Activated T-cell treated with anti-CD3 and anti-CD28 coated beads, Interleukin-2, amount 50 U/mL, for 4 hours (primary cell): ENCODE results near the gene PLA2G4E. TPM values are rescaled to one million over a fixed set of nuclear protein-coding genes. Genes with fewer than 3 reads are reported as not detected.

Experiments
- ATAC-seq, 2 donors: fragments of 200-7000 bp; cut with Tn5 transposase; one replicate each; pipeline ENCODE4 v1.10.0; 2021
- DNase-seq: peaks from one replicate; pipeline ENCODE4 v3.0.0-alpha.2; 2020
- H3K27me3 Mint-ChIP-seq: one replicate; pipeline ENCODE4 v1.8.0; 2021; ENCODE audit warnings: low read depth, mixed read lengths
- H3K36me3 Mint-ChIP-seq: one replicate; pipeline ENCODE4 v1.8.0; 2022; ENCODE audit warnings: mixed read lengths; ENCODE audit not compliant: insufficient read depth
- H3K4me1 Mint-ChIP-seq: one replicate; pipeline ENCODE4 v1.8.0; 2021; ENCODE audit warnings: low read depth, mixed read lengths
- H3K4me3 Mint-ChIP-seq: one replicate; pipeline ENCODE4 v1.8.0; 2021; ENCODE audit warnings: mild to moderate bottlenecking, moderate library complexity, mixed read lengths
- H3K9me3 Mint-ChIP-seq: one replicate; pipeline ENCODE4 v1.8.0; 2021; ENCODE audit warnings: mixed read lengths
- total RNA-seq, 3 donors: library from RNA; stranded (reverse); gene quantifications; one replicate each; pipeline ENCODE4 v1.2.1, GENCODE V29; 2021

Gene PLA2G4E
- total RNA-seq, 3 donors from 2014 or later, result not detected

- no peak for DNase-seq
- peak; percentile 33 to 39 for ATAC-seq
- peaks cover 52% of the 10 kb centered on the region for H3K4me1 Mint-ChIP-seq
Observed at GRCh38 chr15:41971895-41972252, 49.0 kb downstream of the PLA2G4E start.

DNA sequence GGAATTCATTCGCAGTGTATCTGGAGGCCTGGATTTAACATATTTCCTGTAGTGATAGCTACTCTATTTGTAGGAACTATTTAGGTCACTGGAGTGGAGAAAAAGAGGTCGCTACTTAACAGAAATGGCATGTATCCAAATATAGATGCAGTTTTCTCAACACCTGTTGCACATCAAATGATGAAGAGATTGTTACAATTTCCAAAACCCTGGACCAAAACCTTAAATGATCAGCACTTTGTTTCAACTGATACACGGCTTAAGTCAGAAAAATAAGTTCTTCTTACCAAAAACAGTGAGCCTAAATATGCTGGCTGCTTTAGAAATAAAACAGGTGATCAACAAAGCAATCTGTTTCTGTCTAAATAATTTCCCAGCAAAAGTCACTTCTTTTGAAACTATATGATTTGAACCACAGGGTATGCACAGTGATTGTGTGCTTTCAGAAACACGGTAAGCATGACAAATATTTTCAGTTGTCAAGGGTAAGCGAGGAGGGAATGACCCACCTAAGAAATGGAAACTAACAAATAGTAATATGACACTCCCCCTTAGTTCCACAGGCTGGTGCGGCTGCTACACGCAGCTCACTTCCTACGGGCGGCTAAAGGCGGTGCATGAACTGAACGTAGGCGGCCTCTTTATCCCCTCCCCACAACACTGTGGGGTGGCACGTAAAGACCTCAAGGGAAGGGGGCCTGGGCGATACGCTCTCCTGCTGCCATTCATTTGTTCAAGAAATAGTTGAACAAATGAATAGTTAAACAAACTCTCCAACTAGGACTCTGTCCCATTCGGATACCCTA is 49.5 kb downstream of the PLA2G4E start:
- ATAC-seq, result peak; percentile 74 to 77

More at GRCh38 chr15:41971895-41972252, 49.0 kb downstream of the PLA2G4E start:
- H3K27me3 Mint-ChIP-seq, result peaks cover 14% of the 10 kb centered on the region
- peak overlapping the region; percentile 92 for H3K4me3 Mint-ChIP-seq
- no peaks in the 10 kb centered on the region for H3K9me3 Mint-ChIP-seq
- H3K36me3 Mint-ChIP-seq, result peaks cover 1% of the 10 kb centered on the region

DNA sequence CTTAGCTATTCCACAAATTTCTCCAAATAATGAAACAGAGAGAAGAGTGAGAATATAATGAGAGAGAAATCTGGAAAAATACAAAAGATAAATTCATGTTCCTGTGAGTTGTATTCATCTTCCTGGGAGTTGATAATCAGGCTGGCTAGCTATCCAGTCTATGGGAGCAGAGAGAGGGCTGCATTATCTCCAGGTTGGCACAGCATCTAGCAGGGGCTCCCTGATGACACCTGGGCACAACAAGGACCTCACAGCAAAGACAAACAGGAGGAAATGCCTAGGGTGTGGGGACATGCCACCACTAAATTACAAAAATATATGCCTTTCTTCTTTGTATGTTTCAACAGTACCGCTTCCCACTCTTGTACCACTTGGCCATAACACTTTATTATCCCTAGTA is 50.4 kb downstream of the PLA2G4E start:
- peak overlapping the region; percentile 92 for H3K4me3 Mint-ChIP-seq
- ATAC-seq, result no peak
- peaks cover 8% of the 10 kb centered on the region for H3K27me3 Mint-ChIP-seq
- H3K4me1 Mint-ChIP-seq, result peaks cover 63% of the 10 kb centered on the region
- H3K36me3 Mint-ChIP-seq, result peaks cover 7% of the 10 kb centered on the region
- H3K9me3 Mint-ChIP-seq, result no peaks in the 10 kb centered on the region
- no peak for DNase-seq

More for the DNA sequence above, 49.5 kb downstream of the PLA2G4E start:
- Mint-ChIP-seq H3K27me3 (peaks cover 10% of the 10 kb centered on the region), H3K4me1 (peaks cover 58% of the 10 kb centered on the region), H3K9me3 (no peaks in the 10 kb centered on the region), H3K36me3 (peaks cover 3% of the 10 kb centered on the region), H3K4me3 (peak overlapping the region; percentile 92)
- peak; percentile 65 for DNase-seq

DNA sequence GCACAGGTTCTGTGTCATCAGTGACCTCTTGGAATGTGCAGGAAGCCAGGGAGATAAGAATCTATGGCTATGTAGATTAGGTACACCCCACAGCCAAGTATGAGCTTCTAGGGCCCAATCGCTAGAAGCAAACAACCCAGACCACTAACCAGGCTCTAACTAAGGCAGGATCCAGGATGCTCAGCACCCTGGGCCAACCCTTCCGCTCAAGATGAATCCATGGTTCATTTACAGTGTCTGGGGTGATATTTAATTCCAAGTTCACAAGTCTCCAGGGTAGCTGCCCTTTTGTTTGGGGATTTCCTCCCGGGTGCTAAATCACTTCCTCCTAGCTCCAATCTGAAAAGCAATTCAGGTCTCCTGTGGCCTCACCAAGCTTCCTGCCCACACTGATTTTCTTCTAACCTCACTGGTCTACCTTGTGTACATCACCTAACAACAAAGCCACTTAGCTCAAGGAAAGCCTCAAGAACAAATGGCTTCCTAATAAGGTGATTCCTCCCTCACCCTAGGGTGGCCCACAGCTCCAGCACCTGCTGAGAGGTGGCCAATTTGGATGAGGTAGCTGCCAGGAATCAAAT is 50.9 kb downstream of the PLA2G4E start:
- Mint-ChIP-seq H3K27me3 (peaks cover 8% of the 10 kb centered on the region), H3K4me1 (peaks cover 63% of the 10 kb centered on the region), H3K36me3 (peaks cover 7% of the 10 kb centered on the region), H3K9me3 (no peaks in the 10 kb centered on the region), H3K4me3 (peak overlapping the region; percentile 92)
- ATAC-seq (no peak), DNase-seq (no peak)

DNA sequence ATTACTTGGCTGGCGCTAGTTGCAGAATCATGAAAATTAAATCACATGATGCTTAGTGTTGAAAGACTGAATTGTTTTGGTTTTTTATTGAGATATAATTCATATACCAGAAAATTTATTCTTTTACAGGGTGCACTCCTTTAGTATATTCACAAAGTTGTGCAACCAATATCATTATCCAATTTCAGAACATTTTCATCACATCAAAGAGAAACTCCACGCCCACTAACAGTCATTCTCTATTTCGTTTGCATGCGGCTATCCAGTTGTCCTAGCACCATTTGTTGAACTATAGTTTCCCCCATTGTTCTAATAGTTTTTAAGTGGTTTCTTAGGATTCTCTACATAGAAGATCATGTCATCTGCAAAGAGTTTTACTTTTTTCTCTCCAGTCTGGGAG is 52.1 kb downstream of the PLA2G4E start:
- DNase-seq (no peak), ATAC-seq (no peak)
- H3K9me3 Mint-ChIP-seq, result no peaks in the 10 kb centered on the region
- H3K27me3 Mint-ChIP-seq, result no peaks in the 10 kb centered on the region
- H3K4me3 Mint-ChIP-seq, result no peak overlapping the region
- H3K4me1 Mint-ChIP-seq, result peaks cover 60% of the 10 kb centered on the region
- peaks cover 7% of the 10 kb centered on the region for H3K36me3 Mint-ChIP-seq

DNA sequence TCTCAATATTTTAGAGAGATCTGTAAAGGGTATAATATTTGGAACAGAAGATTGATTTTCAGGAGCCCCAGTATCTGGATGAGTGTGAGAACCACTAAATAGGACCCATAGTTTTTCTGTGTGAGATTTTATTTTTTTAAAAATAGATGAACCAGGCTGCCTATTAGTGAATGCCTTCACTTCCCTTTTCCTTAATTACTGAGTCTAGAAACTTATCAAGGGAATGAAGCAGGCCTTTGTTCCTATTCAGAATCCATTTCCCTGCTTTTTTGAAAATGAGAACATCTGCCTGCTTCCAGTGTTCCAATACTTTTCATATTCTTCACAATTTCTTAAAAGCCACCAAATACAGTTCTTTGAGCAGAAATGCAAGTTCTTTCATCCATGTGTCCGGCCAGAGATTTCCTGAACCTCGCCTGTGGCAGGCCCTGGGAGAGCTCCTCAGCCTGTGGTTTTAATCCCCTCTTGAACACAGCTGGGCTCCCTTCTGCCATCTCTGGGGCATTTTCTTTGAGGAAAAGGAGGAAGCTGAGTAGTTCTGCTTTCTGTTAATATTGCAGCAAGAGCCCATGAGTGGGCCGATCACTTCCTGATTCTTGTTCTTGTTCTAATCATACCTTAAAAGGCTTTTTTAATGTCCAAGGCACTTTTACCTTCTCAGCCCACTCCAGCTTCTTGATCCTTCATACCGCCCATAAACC is 53.2 kb downstream of the PLA2G4E start:
- peak overlapping the region; percentile 31 for H3K4me3 Mint-ChIP-seq
- no peaks in the 10 kb centered on the region for H3K9me3 Mint-ChIP-seq
- H3K27me3 Mint-ChIP-seq, result no peaks in the 10 kb centered on the region
- DNase-seq, result no peak
- H3K4me1 Mint-ChIP-seq, result peaks cover 54% of the 10 kb centered on the region
- ATAC-seq, result no peak
- peaks cover 10% of the 10 kb centered on the region for H3K36me3 Mint-ChIP-seq

GRCh38 chr15:41966920-41967465 is 53.8 kb downstream of the PLA2G4E start:
- Mint-ChIP-seq H3K4me3 (no peak overlapping the region), H3K9me3 (no peaks in the 10 kb centered on the region), H3K36me3 (peaks cover 14% of the 10 kb centered on the region), H3K27me3 (no peaks in the 10 kb centered on the region), H3K4me1 (peaks cover 53% of the 10 kb centered on the region)
- no peak for ATAC-seq
- DNase-seq, result no peak

GRCh38 chr15:41966414-41966812 is 54.4 kb downstream of the PLA2G4E start:
- DNase-seq (no peak), ATAC-seq (no peak)
- no peak overlapping the region for H3K4me3 Mint-ChIP-seq
- no peaks in the 10 kb centered on the region for H3K9me3 Mint-ChIP-seq
- H3K36me3 Mint-ChIP-seq, result peaks cover 18% of the 10 kb centered on the region
- H3K4me1 Mint-ChIP-seq, result peaks cover 58% of the 10 kb centered on the region
- no peaks in the 10 kb centered on the region for H3K27me3 Mint-ChIP-seq

DNA sequence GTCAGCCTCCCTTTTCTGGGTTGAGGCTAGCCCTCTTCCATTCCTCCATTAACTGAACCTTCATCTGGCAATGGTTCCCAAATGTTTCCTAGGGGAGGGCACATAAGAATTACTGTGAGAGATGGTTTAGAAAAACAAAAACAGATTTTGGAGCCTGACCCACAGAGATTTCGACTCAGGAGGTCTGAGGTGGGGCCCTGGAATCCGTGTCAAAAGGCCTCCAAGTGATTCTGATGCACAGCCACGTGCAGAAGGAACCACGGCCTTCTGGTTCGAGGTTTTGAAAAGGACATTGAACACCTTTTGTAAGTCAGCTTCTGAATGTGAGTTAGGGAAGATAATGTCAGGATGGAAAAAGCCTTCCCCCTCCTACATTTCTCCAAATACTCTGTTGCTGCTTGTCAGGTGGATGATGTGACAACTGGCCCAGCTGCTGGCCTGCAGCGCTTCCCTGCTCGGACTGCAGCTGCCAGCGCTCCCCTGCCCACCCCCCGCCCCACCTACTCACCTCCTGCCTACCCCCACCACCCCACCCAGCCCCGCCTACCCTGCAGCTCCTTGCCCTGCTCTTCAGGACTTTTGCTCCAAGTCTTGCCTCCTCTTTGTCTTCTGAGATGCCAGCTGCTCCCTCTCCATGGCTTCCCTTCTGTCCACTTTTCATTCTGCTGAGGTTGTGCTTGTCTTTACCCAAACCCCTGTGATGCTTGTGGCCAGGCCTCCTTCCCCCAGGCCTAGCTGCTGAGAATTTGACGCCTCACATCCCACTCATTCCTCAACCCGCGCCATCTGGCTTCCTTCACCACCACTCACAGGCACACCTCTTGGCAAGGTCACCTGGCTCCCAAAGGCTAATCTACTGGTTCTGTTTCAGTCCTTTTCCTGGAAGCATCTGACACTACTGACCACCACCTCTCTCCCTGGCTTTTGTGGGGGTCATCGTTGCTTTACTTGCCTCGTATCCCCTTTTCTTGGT is 55.1 kb downstream of the PLA2G4E start:
- no peaks in the 10 kb centered on the region for H3K27me3 Mint-ChIP-seq
- H3K4me1 Mint-ChIP-seq, result peaks cover 57% of the 10 kb centered on the region
- ATAC-seq (no peak), DNase-seq (no peak)
- peaks cover 18% of the 10 kb centered on the region for H3K36me3 Mint-ChIP-seq
- no peaks in the 10 kb centered on the region for H3K9me3 Mint-ChIP-seq
- H3K4me3 Mint-ChIP-seq, result no peak overlapping the region

- ATAC-seq (no peak), DNase-seq (no peak)
- no peaks in the 10 kb centered on the region for H3K27me3 Mint-ChIP-seq
- H3K9me3 Mint-ChIP-seq, result no peaks in the 10 kb centered on the region
- peaks cover 27% of the 10 kb centered on the region for H3K4me1 Mint-ChIP-seq
- peaks cover 22% of the 10 kb centered on the region for H3K36me3 Mint-ChIP-seq
- no peak overlapping the region for H3K4me3 Mint-ChIP-seq
Observed at GRCh38 chr15:41961595-41962202, 59.1 kb downstream of the PLA2G4E start.

- Mint-ChIP-seq H3K36me3 (peaks cover 18% of the 10 kb centered on the region), H3K4me1 (peaks cover 20% of the 10 kb centered on the region), H3K4me3 (no peak overlapping the region), H3K9me3 (no peaks in the 10 kb centered on the region), H3K27me3 (no peaks in the 10 kb centered on the region)
- DNase-seq, result no peak
- ATAC-seq, result no peak
Observed at GRCh38 chr15:41961001-41961518, 59.8 kb downstream of the PLA2G4E start.

DNA sequence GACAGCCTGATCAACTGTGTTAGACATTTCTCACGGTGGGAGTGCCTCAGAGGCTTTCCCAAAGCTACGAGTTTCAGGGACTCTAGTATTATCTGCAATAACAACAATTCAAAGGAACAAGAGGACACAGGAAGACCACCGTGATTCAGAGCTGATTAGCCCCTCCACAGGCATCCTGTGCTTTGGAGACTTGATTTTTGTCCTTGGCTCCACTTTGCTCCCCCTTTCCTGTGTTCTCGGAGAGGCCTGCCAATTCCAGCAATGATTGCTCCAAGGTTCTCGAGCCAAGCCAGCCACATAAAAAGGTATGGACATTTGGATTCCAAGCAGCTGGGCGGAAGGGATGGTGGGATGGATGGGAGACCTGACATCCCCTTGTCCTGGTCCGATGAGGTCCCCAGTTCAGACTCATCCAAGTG is 62.8 kb downstream of the PLA2G4E start:
- H3K4me3 Mint-ChIP-seq, result no peak overlapping the region

More for the DNA sequence above, 62.8 kb downstream of the PLA2G4E start:
- Mint-ChIP-seq H3K4me1 (peaks cover 18% of the 10 kb centered on the region), H3K9me3 (no peaks in the 10 kb centered on the region), H3K27me3 (no peaks in the 10 kb centered on the region), H3K36me3 (peaks cover 17% of the 10 kb centered on the region)
- no peak for DNase-seq
- ATAC-seq, result no peak
